ENCODE data around the gene SYCP2. TPM values are rescaled to one million over a fixed set of nuclear protein-coding genes. Genes with fewer than 3 reads are reported as not detected.

SYCP2 gene
- total and polyA plus RNA-seq, 2 of the 8 experiments (the other 6 are each of a cell fraction or from before 2014, with no cell fraction given) = 0.02 to 0.50 TPM

DNA sequence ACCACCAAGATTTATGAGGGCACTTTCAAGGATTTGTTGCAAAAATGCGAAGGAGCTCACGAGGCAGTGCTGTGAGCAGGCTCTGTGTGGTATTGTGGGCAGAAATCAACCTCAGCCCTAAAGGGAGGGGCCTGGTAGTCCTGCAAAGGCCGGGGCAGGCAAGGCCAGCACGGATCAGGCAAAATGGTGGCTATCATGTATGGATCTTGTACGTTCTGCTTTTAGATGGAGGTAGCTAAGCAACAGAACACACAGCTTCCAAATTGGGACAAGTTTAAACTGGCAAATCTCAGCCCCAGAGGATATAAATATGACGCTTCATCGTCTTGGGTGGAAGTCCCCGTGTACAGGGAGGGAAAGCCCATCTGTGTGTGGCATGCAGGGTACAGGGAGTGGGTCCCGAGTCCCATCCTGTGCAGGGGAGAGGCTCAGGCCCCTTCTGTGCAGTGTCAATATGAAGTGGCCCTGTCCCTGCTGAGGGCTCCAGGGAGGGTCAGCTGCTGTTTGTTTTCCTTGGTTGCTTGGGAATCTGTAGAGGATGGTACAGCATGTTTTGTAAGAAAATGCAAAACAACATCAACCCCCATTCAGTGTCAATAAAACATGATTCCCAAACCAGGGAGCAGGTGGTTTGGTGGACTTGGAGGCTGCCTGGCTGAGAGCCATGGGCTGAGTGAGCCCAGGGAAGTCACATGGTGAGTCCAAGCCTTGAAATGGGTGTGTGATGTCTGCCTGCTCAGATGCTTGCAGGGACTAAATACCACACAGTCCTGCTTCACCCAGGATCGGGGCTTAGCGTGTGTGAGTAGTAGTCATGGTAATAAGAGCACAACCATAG lies 113.0 kb downstream of the SYCP2 start:
- Histone ChIP-seq H3K14ac (ENCODE audit: insufficient read length) (no peak overlapping the region), H2AFZ (ENCODE audit: low read length) (no peak overlapping the region), H3K79me1 (ENCODE audit: low read depth, low read length) (no peaks in the 10 kb centered on the region), H3K4me1 (replicated peaks in 1 of 4; ENCODE audit: control insufficient read depth in 3 of 4, insufficient read depth in 4 of 4, low read length in 3 of 4) (peaks cover 0 to 4% (median 0%) of the 10 kb centered on the region in 4 experiments; a peak in 1 of 7 replicates), H4K8ac (ENCODE audit: extremely low read depth, insufficient read depth, low read length) (no peak overlapping the region), H2BK12ac (ENCODE audit: low read depth, low read length) (no peak overlapping the region), H3K4me3 (ENCODE audit: extremely low read depth in 1 of 4, insufficient read depth in 2 of 4, low read depth in 3 of 4, low read length in 4 of 4) (no peak overlapping the region), H3K23ac (ENCODE audit: insufficient read length) (no peak overlapping the region), H3K18ac (ENCODE audit: extremely low read depth, low read length) (no peak overlapping the region), H3K27me3 (replicated peaks in 1 of 4; ENCODE audit: control insufficient read depth in 3 of 4, extremely low read depth in 1 of 4, insufficient read depth in 3 of 4, low read length in 3 of 4) (no peaks in the 10 kb centered on the region; a peak in 1 of 7 replicates), H2BK5ac (ENCODE audit: low read depth, low read length) (no peak overlapping the region), H4K91ac (replicated peaks; ENCODE audit: insufficient read length, low read length) (no peak overlapping the region), H3K36me3 (ENCODE audit: control insufficient read depth in 2 of 4, insufficient read depth in 4 of 4, low read length in 3 of 4) (no peaks in the 10 kb centered on the region), H2BK20ac (ENCODE audit: low read length) (no peak overlapping the region), H3K56ac (replicated peaks; ENCODE audit: insufficient read length, low read depth, low read length) (no peak overlapping the region), H4K20me1 (replicated peaks in 1 of 2; ENCODE audit: control insufficient read depth in 1 of 2, insufficient read depth in 2 of 2, low read length in 2 of 2) (peaks cover 0 to 1% of the 10 kb centered on the region in 2 experiments), H3K4ac (replicated peaks; ENCODE audit: insufficient read length, low read depth, low read length) (no peak overlapping the region), H3K79me2 (ENCODE audit: control insufficient read depth in 1 of 2, insufficient read depth in 2 of 2, low read length in 2 of 2) (no peaks in the 10 kb centered on the region), H3K23me2 (ENCODE audit: low read depth, low read length) (no peaks in the 10 kb centered on the region), H3K27ac (ENCODE audit: low read depth, low read length) (no peak overlapping the region), H3K9me3 (ENCODE audit: insufficient read depth in 2 of 2, low read depth in 1 of 2, low read length in 1 of 2) (peaks cover 91 to 97% of the 10 kb centered on the region in 2 experiments), H3K4me2 (ENCODE audit: insufficient read depth in 1 of 2, low read depth in 2 of 2, low read length in 2 of 2) (no peak overlapping the region), H2BK15ac (ENCODE audit: low read length) (no peak overlapping the region), H4K5ac (ENCODE audit: insufficient read length, low read depth, low read length) (no peak overlapping the region), H2AK5ac (ENCODE audit: low read depth, low read length) (no peak overlapping the region), H3K9ac (replicated peaks in 1 of 4; ENCODE audit: extremely low read depth in 1 of 4, low read depth in 3 of 4, low read length in 3 of 4) (no peak overlapping the region), H2BK120ac (replicated peaks; ENCODE audit: low read depth, low read length) (no peak overlapping the region)
- CTCF ChIA-PET (ENCODE audit: partially characterized antibody) = interaction anchor here (0.7 kb wide), 1 partner anchor 32 kb away, joined by 3 read pairs; no protein-coding TSS in a partner anchor
- DNase-seq (ENCODE audit: low read depth in 1 of 2, low spot score in 2 of 2) (no peak), FAIRE-seq (no peak)
- WGBS, 2 experiments (ENCODE audit: extremely low coverage in 1 of 2, insufficient coverage in 1 of 2, insufficient read length in 1 of 2, insufficient replicate concordance in 2 of 2, low coverage in 1 of 2, low lambda C conversion rate in 2 of 2, missing lambda C conversion rate in 1 of 2) = 83% methylated on average over 11 of the region's 11 CpGs; no CpG with 5 or more reads in 1 of the 2 experiments
- POLR2A ChIA-PET (ENCODE audit: partially characterized antibody) = no interaction called here
- TF ChIP-seq RAD21 (IDR thresholded peaks at IDR 0.05 in 1 of 2, conservative IDR thresholded peaks at IDR 0.05 in 1 of 2; ENCODE audit: low read depth in 2 of 2, low read length in 2 of 2) = no peak
- TF ChIP-seq RNF2 (IDR thresholded peaks at IDR 0.05; ENCODE audit: borderline replicate concordance, low read depth, low read length, missing control alignments, poor library complexity, severe bottlenecking) = no peak
- TF ChIP-seq RFX5 (IDR thresholded peaks at IDR 0.05; ENCODE audit: borderline replicate concordance, low read depth, low read length) = no peak
- no peak for TF ChIP-seq NANOG (IDR thresholded peaks at IDR 0.05; ENCODE audit: insufficient read depth, low read depth, low read length, poor library complexity, severe bottlenecking)
- TF ChIP-seq BRCA1 (IDR thresholded peaks at IDR 0.05; ENCODE audit: low read depth, low read length) = no peak
- no peak for TF ChIP-seq EGR1 (IDR thresholded peaks at IDR 0.05; ENCODE audit: borderline replicate concordance, low read depth, low read length)
- no peak for TF ChIP-seq GTF2F1 (IDR thresholded peaks at IDR 0.05; ENCODE audit: borderline replicate concordance, low read depth, low read length)
- no peak for TF ChIP-seq YY1 (IDR thresholded peaks at IDR 0.05; ENCODE audit: low read depth, low read length)
- no peak for TF ChIP-seq HDAC6 (IDR thresholded peaks at IDR 0.05; ENCODE audit: low read depth, low read length)
- no peak for TF ChIP-seq SUZ12 (IDR thresholded peaks at IDR 0.05; ENCODE audit: low read length)
- no peak for TF ChIP-seq SAP30 (IDR thresholded peaks at IDR 0.05; ENCODE audit: insufficient read depth, insufficient replicate concordance, low read length)

Measured in H1 (cell line).